Activated CD4-positive, CD25-positive, alpha-beta regulatory T cell treated with anti-CD3 and anti-CD28 coated beads, Interleukin-2, amount 50 U/mL, for 72 hours (primary cell): ENCODE results near the gene ME2.
"Not testable (repeated sequence)": the region's sequence is repeated elsewhere in the genome, so short reads cannot be mapped to it uniquely, and the experiment has no call there.

Source experiments
- DNase-seq: peaks from one replicate; pipeline ENCODE4 v3.0.0; 2021

The ME2 gene

GRCh38 chr18:50862401-50862800 lies 16.5 kb upstream of the ME2 start:
- no peak for DNase-seq

- DNase-seq: no peak
Observed at GRCh38 chr18:50863840-50864375, 15.0 kb upstream of the ME2 start.

- DNase-seq: no peak
Observed at GRCh38 chr18:50866765-50867164, 12.2 kb upstream of the ME2 start.

GRCh38 chr18:50869150-50869549 lies 9.8 kb upstream of the ME2 start:
- DNase-seq: no peak

GRCh38 chr18:50870138-50870845 lies 8.6 kb upstream of the ME2 start:
- DNase-seq: no peak

GRCh38 chr18:50871846-50872245 lies 7.1 kb upstream of the ME2 start:
- no peak for DNase-seq

GRCh38 chr18:50875966-50876536 lies 2.9 kb upstream of the ME2 start:
- DNase-seq: no peak

GRCh38 chr18:50877545-50878265 lies 1.2 kb upstream of the ME2 start:
- no peak for DNase-seq

- no peak for DNase-seq
Observed at GRCh38 chr18:50879302-50880118, 592 bp downstream of the ME2 start.

- no peak for DNase-seq
Observed at GRCh38 chr18:50880119-50880465, 1.2 kb downstream of the ME2 start.

- DNase-seq: not testable (repeated sequence)
Observed at GRCh38 chr18:50880944-50881343, 2.0 kb downstream of the ME2 start.

GRCh38 chr18:50886929-50887328 lies 8.0 kb downstream of the ME2 start:
- DNase-seq: no peak

GRCh38 chr18:50895350-50896045 lies 16.6 kb downstream of the ME2 start:
- no peak for DNase-seq

GRCh38 chr18:50896093-50896492 lies 17.2 kb downstream of the ME2 start:
- no peak for DNase-seq

GRCh38 chr18:50898919-50899318 lies 20.0 kb downstream of the ME2 start:
- no peak for DNase-seq

GRCh38 chr18:50902797-50903196 lies 23.9 kb downstream of the ME2 start:
- DNase-seq: no peak

GRCh38 chr18:50906843-50907242 lies 27.9 kb downstream of the ME2 start:
- no peak for DNase-seq

GRCh38 chr18:50909261-50909660 lies 30.3 kb downstream of the ME2 start:
- no peak for DNase-seq

- no peak for DNase-seq
Observed at GRCh38 chr18:50911006-50911405, 32.1 kb downstream of the ME2 start.

- DNase-seq: no peak
Observed at GRCh38 chr18:50917021-50917420, 38.1 kb downstream of the ME2 start.

GRCh38 chr18:50918153-50918552 lies 39.2 kb downstream of the ME2 start:
- no peak for DNase-seq

- no peak for DNase-seq
Observed at GRCh38 chr18:50924372-50924771, 45.5 kb downstream of the ME2 start.

- DNase-seq: no peak
Observed at GRCh38 chr18:50926521-50926920, 47.6 kb downstream of the ME2 start.
